GM12892 (cell line): Measurements from ENCODE around the gene TNFSF11.

Experiments
- POLR2A ChIP-seq: IDR thresholded peaks from 2 replicates; pipeline ENCODE4 v1.6.1; 2011; ENCODE audit warnings: low read depth, low read length, control low read depth
- POLR2AphosphoS5 ChIP-seq: IDR thresholded peaks from 2 replicates; pipeline ENCODE4 v1.6.1; 2011; ENCODE audit warnings: low read depth, low read length, control low read depth

DNA sequence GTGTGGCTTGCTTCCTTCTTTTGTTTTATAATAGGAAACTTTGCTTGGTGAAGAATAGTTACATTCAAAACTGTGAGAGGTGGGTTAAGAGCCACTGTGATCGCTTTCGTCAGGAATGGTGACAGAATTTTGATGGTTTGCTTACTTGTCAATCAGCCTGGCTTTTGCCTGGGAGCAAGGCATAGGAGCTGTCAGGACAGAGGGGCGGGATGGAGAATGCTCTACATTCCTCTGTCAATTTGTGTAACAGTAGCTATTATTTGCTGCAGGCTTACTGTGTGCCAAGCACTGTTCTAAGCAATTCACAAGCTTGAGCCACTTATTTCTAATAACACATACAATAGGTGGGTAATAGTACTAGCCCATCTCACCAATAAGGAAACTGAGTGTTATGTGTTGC is 28.1 kb upstream of the TNFSF11 start:
- TF ChIP-seq POLR2AphosphoS5 = no peak
- TF ChIP-seq POLR2A = no peak
